Measurements from ENCODE around the gene CNOT4. TPM values are rescaled to one million over a fixed set of nuclear protein-coding genes. Genes with fewer than 3 reads are reported as not detected.
A peak's percentile ranks its signal among the peaks of the same experiment; 100 is the strongest.

CNOT4 gene
- total and polyA plus RNA-seq, 2 of the 13 experiments (the other 11 are each of a cell fraction or from before 2014, with no cell fraction given), result 7.4 to 8.4 TPM

GRCh38 chr7:135509839-135510591 lies at the start of gene CNOT4 (continued):
- TF ChIP-seq ZNF121 (CRISPR knock-in tag; IDR thresholded peaks at IDR 0.05) (no peak; the same call in 1 of the 2 replicates), ZNF556 (CRISPR knock-in tag; IDR thresholded peaks at IDR 0.05; ENCODE audit: borderline replicate concordance) (peak; percentile 80; the same call in 1 of the 2 replicates), KDM4B (CRISPR knock-in tag; IDR thresholded peaks at IDR 0.05) (0 out of 2 replicates have a peak, but pooled peaks have one; percentile 34), PATZ1 (CRISPR knock-in tag; IDR thresholded peaks at IDR 0.05) (0 out of 2 replicates have a peak, but pooled peaks have one; percentile 11), SNAI1 (CRISPR knock-in tag; IDR thresholded peaks at IDR 0.05; ENCODE audit: borderline replicate concordance) (0 out of 2 replicates have a peak, but pooled peaks have one; percentile 62), KLF16 (CRISPR knock-in tag; IDR thresholded peaks at IDR 0.05) (peak in 1 of 2 experiments; percentile 78; a peak in 2 of 4 replicates), PRDM15 (CRISPR knock-in tag; IDR thresholded peaks at IDR 0.05) (no peak), ZNF383 (CRISPR knock-in tag; IDR thresholded peaks at IDR 0.05; ENCODE audit: borderline replicate concordance) (peak; percentile 76; the same call in 1 of the 2 replicates), HOXD1 (CRISPR knock-in tag; IDR thresholded peaks at IDR 0.05) (no peak), ARNT (IDR thresholded peaks at IDR 0.05) (no peak), TAF1 (CRISPR knock-in tag; IDR thresholded peaks at IDR 0.05) (peak; percentile 76), POGK (CRISPR knock-in tag; conservative IDR thresholded peaks at IDR 0.05) (peak; percentile 25; the same call in 1 of the 2 replicates), MZF1 (CRISPR knock-in tag; IDR thresholded peaks at IDR 0.05; ENCODE audit: borderline replicate concordance) (peak; percentile 85; the same call in 1 of the 2 replicates), TAF15 (IDR thresholded peaks at IDR 0.05; ENCODE audit: low read depth, low read length, poor library complexity, severe bottlenecking) (no peak), RNF2 (conservative IDR thresholded peaks at IDR 0.05; ENCODE audit: low read depth) (peak; percentile 65; the same call in 1 of the 2 replicates), SRY (CRISPR knock-in tag; IDR thresholded peaks at IDR 0.05) (0 out of 2 replicates have a peak, but pooled peaks have one; percentile 27), ZFP82 (CRISPR knock-in tag; IDR thresholded peaks at IDR 0.05; ENCODE audit: borderline replicate concordance) (no peak), HHEX (CRISPR knock-in tag; IDR thresholded peaks at IDR 0.05) (no peak), PPARG (CRISPR knock-in tag; conservative IDR thresholded peaks at IDR 0.05) (0 out of 2 replicates have a peak, but pooled peaks have one; percentile 8), HES4 (CRISPR knock-in tag; IDR thresholded peaks at IDR 0.05; ENCODE audit: borderline replicate concordance) (no peak), TOPORS (CRISPR knock-in tag; IDR thresholded peaks at IDR 0.05) (no peak), NRL (CRISPR knock-in tag; IDR thresholded peaks at IDR 0.05; ENCODE audit: borderline replicate concordance) (peak; percentile 15; the same call in 1 of the 2 replicates), PITX1 (CRISPR knock-in tag; IDR thresholded peaks at IDR 0.05) (0 out of 2 replicates have a peak, but pooled peaks have one; percentile 11)

All from HepG2 (cell line).